Neural cell (in vitro differentiated cells): Measurements from ENCODE around the gene HOXB4. TPM values are rescaled to one million over a fixed set of nuclear protein-coding genes. Genes with fewer than 3 reads are reported as not detected.

Experiments
- H2AFZ ChIP-seq: fragments of 200-600, 300-800 bp; sonication (generic), shearing (Covaris generic); 2 replicates; pipeline ENCODE4 v1.6.0; 2014; ENCODE audit warnings: low read depth, mild to moderate bottlenecking, antibody characterized with exemption, low read length, moderate library complexity
- H3F3A ChIP-seq: fragments of 200-600 bp; shearing (Covaris generic); 2 replicates; pipeline ENCODE4 v1.6.1; 2016; ENCODE audit warnings: mild to moderate bottlenecking, moderate library complexity, mixed read lengths, antibody characterized with exemption, low read length; ENCODE audit not compliant: insufficient read depth, poor library complexity, severe bottlenecking
- H3K27ac ChIP-seq: fragments of 200-600, 300-800 bp; sonication (generic), shearing (Covaris generic); 2 replicates; pipeline ENCODE4 v1.5.1; 2014; ENCODE audit warnings: mild to moderate bottlenecking, low read length, moderate library complexity
- H3K27me3 ChIP-seq: fragments of 300-800, 200-600 bp; sonication (generic), shearing (Covaris generic); 2 replicates; pipeline ENCODE4 v1.6.0; 2014; ENCODE audit warnings: mild to moderate bottlenecking, low read depth, low read length, moderate library complexity; ENCODE audit not compliant: insufficient read depth
- H3K36me3 ChIP-seq: fragments of 300-800, 200-600 bp; sonication (generic), shearing (Covaris generic); 2 replicates; pipeline ENCODE4 v1.5.1; 2014; ENCODE audit warnings: mild to moderate bottlenecking, antibody characterized with exemption, low read length, moderate library complexity; ENCODE audit not compliant: insufficient read depth
- H3K4me2 ChIP-seq: fragments of 300-800, 200-600 bp; sonication (generic), shearing (Covaris generic); 2 replicates; pipeline ENCODE4 v1.6.0; 2014; ENCODE audit warnings: mild to moderate bottlenecking, low read length
- H3K4me3 ChIP-seq: fragments of 300-800, 200-600 bp; sonication (generic), shearing (Covaris generic); 2 replicates; pipeline ENCODE4 v1.5.1; 2014; ENCODE audit warnings: mild to moderate bottlenecking, low read length, moderate library complexity
- H3K79me2 ChIP-seq: fragments of 200-600 bp; shearing (Covaris generic); replicated peaks from 2 replicates; pipeline ENCODE4 v1.6.0; 2014; ENCODE audit warnings: mild to moderate bottlenecking, low read length, moderate library complexity; ENCODE audit not compliant: insufficient read depth
- H3K9ac ChIP-seq: fragments of 300-800, 200-600 bp; sonication (generic), shearing (Covaris generic); 2 replicates; pipeline ENCODE4 v1.6.1; 2016; ENCODE audit warnings: mild to moderate bottlenecking, low read length, mixed read lengths
- H3K9me2 ChIP-seq: fragments of 200-600 bp; shearing (Covaris generic); 2 replicates; pipeline ENCODE4 v1.6.1; 2016; ENCODE audit warnings: mild to moderate bottlenecking, low read length, mixed read lengths; ENCODE audit not compliant: insufficient read depth
- H3K9me3 ChIP-seq: fragments of 200-600, 300-800 bp; sonication (generic), shearing (Covaris generic); 2 replicates; pipeline ENCODE4 v1.6.1; 2016; ENCODE audit warnings: mild to moderate bottlenecking, mixed run types, low read length, moderate library complexity, mixed read lengths
- H4K20me1 ChIP-seq: fragments of 200-600 bp; shearing (Covaris generic); 2 replicates; pipeline ENCODE4 v1.6.1; 2016; ENCODE audit warnings: mild to moderate bottlenecking, mixed run types; ENCODE audit not compliant: insufficient read depth
- CTCF ChIP-seq: fragments of 450-650 bp; IDR thresholded peaks from 2 replicates; pipeline ENCODE4 v1.5.1; 2014; ENCODE audit warnings: antibody characterized with exemption, mild to moderate bottlenecking, moderate library complexity; ENCODE audit not compliant: poor library complexity, severe bottlenecking
- EP300 ChIP-seq: fragments of 450-650 bp; conservative IDR thresholded peaks from 2 replicates; pipeline ENCODE4 v1.6.1; 2014; ENCODE audit warnings: antibody characterized with exemption, mild to moderate bottlenecking, moderate library complexity; ENCODE audit not compliant: poor library complexity, severe bottlenecking
- EZH2 ChIP-seq: fragments of 200-600, 300-800 bp; shearing (Covaris generic), sonication (generic); IDR thresholded peaks from 2 replicates; pipeline ENCODE4 v1.6.1; 2014; ENCODE audit warnings: antibody characterized with exemption, low read length, borderline replicate concordance, mild to moderate bottlenecking; ENCODE audit not compliant: insufficient read depth, poor library complexity, severe bottlenecking
- MXI1 ChIP-seq: fragments of 450-650 bp; conservative IDR thresholded peaks from 2 replicates; pipeline ENCODE4 v1.6.1; 2014; ENCODE audit warnings: antibody characterized with exemption, mild to moderate bottlenecking; ENCODE audit not compliant: poor library complexity, severe bottlenecking
- POLR2AphosphoS5 ChIP-seq: IDR thresholded peaks from 2 replicates; pipeline ENCODE4 v1.6.1; 2012
- RAD21 ChIP-seq: fragments of 450-650 bp; conservative IDR thresholded peaks from 2 replicates; pipeline ENCODE4 v1.6.1; 2014; ENCODE audit warnings: antibody characterized with exemption, mild to moderate bottlenecking, moderate library complexity
- REST ChIP-seq: IDR thresholded peaks from 2 replicates; pipeline ENCODE4 v1.6.1; 2012; ENCODE audit warnings: borderline replicate concordance
- SMC3 ChIP-seq: fragments of 450-650 bp; conservative IDR thresholded peaks from 2 replicates; pipeline ENCODE4 v1.6.1; 2014; ENCODE audit warnings: antibody characterized with exemption, mild to moderate bottlenecking, moderate library complexity; ENCODE audit not compliant: poor library complexity
- TAF1 ChIP-seq: IDR thresholded peaks from 2 replicates; pipeline ENCODE4 v1.6.1; 2012; ENCODE audit warnings: low read depth
- polyA plus RNA-seq: library from polyadenylated mRNA; depleted of rRNA; stranded (reverse); fragments of >200 nt; gene quantifications from 2 replicates; pipeline ENCODE4 v1.2.3, GENCODE V29; 2014

Gene HOXB4
- polyA plus RNA-seq, 1 donor from 2014 or later, result not detected

GRCh38 chr17:48567646-48568354, 10.3 kb downstream of the HOXB4 start:
- Histone ChIP-seq H3K9ac (no peak overlapping the region), H3K79me2 (no peaks in the 10 kb centered on the region), H4K20me1 (no peaks in the 10 kb centered on the region), H3K9me2 (no peaks in the 10 kb centered on the region), H2AFZ (no peak overlapping the region), H3F3A (no peaks in the 10 kb centered on the region), H3K27ac (no peak overlapping the region), H3K36me3 (no peaks in the 10 kb centered on the region), H3K4me3 (no peak overlapping the region), H3K9me3 (no peaks in the 10 kb centered on the region), H3K4me2 (no peak overlapping the region), H3K27me3 (peaks cover 99% of the 10 kb centered on the region)
- TF ChIP-seq MXI1 (no peak), REST (no peak), TAF1 (no peak)

DNA sequence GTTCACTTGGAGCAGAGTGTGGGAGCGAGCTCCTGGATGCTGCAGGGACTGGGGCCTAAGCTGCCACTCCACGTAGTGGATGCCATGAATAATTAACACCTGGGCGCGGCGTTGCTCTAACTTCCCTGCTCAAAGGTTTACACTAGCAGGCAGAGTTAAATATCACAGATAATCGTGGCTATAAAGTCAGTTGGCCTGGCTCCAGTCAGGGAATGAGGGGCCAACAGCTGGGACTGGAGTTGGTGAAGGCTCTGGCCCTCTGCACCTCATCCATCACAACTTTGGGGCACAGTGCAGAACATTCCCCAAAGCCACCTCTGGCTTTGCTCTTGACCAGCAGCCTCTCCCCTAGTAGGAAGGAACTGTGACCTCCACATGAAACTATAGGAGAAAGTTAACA, 10.9 kb downstream of the HOXB4 start:
- H3K4me2 ChIP-seq, result no peak overlapping the region
- H3K36me3 ChIP-seq, result no peaks in the 10 kb centered on the region
- H3K27me3 ChIP-seq, result peaks cover 99% of the 10 kb centered on the region
- no peaks in the 10 kb centered on the region for H3K79me2 ChIP-seq
- no peak overlapping the region for H3K9ac ChIP-seq
- H3K27ac ChIP-seq, result no peak overlapping the region
- H4K20me1 ChIP-seq, result no peaks in the 10 kb centered on the region
- TF ChIP-seq CTCF (no peak), POLR2AphosphoS5 (no peak), RAD21 (no peak), SMC3 (no peak), MXI1 (no peak), EZH2 (no peak), EP300 (no peak), TAF1 (no peak), REST (no peak)
- no peak overlapping the region for H2AFZ ChIP-seq
- H3K4me3 ChIP-seq, result no peak overlapping the region
- H3F3A ChIP-seq, result no peaks in the 10 kb centered on the region
- no peaks in the 10 kb centered on the region for H3K9me2 ChIP-seq
- no peaks in the 10 kb centered on the region for H3K9me3 ChIP-seq
